GM12872 (cell line): ENCODE data around the gene PRTN3.

Source experiments
- TF ChIP-seq, protein P1 (sequence below): IDR thresholded peaks from 3 replicates; pipeline ENCODE4 v1.5.1; 2011; ENCODE audit warnings: low read depth, mild to moderate bottlenecking, low read length, moderate library complexity; ENCODE audit not compliant: insufficient read depth

Gene PRTN3

DNA sequence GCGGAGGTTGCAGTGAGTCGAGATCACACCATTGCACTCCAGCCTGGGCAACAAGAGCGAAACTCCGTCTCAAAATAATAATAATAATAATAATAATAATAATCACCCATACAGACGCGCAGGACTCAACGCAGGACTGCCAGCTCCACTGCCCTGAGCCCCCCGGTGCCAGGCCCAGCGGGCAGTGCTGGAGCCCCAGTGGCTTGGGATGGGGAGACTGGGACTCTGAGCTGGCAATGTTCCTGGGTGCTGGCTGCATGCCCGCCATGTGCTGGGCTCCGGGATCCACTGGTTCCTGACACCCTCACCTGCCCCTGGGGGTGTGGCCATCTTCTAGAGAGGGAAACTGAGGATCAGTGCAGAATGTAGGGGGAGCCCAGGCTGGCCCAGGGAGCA lies 13.5 kb upstream of the PRTN3 start:
- TF ChIP-seq, protein P1, sequence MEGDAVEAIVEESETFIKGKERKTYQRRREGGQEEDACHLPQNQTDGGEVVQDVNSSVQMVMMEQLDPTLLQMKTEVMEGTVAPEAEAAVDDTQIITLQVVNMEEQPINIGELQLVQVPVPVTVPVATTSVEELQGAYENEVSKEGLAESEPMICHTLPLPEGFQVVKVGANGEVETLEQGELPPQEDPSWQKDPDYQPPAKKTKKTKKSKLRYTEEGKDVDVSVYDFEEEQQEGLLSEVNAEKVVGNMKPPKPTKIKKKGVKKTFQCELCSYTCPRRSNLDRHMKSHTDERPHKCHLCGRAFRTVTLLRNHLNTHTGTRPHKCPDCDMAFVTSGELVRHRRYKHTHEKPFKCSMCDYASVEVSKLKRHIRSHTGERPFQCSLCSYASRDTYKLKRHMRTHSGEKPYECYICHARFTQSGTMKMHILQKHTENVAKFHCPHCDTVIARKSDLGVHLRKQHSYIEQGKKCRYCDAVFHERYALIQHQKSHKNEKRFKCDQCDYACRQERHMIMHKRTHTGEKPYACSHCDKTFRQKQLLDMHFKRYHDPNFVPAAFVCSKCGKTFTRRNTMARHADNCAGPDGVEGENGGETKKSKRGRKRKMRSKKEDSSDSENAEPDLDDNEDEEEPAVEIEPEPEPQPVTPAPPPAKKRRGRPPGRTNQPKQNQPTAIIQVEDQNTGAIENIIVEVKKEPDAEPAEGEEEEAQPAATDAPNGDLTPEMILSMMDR, result no peak

DNA sequence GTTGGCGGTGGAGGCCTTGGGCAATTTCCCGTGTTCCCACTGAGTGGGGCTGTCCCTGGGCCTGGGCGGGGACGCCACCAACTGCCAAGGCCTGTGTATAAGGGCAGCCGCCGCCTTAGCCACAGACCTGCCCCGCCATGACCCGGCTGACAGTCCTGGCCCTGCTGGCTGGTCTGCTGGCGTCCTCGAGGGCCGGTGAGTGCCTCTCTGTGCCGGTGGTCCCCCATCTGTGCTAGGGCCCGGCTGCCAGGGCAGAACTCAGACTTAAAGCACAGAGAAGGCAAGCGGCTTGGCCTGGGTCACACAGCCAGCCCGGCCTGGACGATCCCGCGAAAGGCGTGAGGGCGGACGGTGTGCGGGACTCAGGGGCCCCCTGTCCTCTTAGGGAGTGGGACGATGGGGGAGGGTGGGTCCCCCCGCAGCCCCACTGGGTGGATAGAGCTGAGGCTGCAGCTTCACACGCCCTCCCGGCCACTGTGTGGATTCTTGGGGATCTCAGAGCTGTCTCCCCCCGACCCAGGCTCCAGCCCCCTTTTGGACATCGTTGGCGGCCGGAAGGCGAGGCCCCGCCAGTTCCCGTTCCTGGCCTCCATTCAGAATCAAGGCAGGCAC lies 13.0 kb upstream of the PRTN3 start, which contains the start of gene AZU1:
Gene AZU1 (plus strand): TSS at position 128 of the 612 bp plus-strand sequence. CDS start 10 bp downstream, at position 138.
- TF ChIP-seq, protein P1, result no peak

DNA sequence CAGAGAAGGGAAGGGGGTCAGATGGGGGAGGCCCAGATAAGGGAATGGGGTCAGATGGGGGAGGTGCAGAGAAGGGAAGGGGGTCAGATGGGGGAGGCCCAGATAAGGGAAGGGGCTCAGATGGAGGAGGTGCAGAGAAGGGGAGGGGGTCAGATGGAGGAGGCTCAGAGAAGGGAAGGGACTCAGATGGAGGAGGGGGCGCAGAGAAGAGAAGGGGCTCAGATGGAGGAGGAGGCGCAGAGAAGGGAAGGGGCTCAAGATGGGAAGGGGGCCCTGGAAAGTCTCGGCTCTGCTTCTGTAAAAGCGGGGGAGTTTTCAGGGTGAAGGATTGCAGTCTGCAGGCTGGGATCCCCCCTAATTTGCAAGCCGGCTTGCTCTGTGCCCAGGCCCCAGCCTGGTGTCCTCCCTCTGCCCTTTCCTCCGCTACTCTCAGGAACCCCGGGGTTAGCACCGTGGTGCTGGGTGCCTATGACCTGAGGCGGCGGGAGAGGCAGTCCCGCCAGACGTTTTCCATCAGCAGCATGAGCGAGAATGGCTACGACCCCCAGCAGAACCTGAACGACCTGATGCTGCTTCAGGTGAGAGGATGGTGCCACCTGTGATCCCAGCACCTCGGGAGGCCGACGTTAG lies 11.6 kb upstream of the PRTN3 start:
- TF ChIP-seq, protein P1, result no peak

DNA sequence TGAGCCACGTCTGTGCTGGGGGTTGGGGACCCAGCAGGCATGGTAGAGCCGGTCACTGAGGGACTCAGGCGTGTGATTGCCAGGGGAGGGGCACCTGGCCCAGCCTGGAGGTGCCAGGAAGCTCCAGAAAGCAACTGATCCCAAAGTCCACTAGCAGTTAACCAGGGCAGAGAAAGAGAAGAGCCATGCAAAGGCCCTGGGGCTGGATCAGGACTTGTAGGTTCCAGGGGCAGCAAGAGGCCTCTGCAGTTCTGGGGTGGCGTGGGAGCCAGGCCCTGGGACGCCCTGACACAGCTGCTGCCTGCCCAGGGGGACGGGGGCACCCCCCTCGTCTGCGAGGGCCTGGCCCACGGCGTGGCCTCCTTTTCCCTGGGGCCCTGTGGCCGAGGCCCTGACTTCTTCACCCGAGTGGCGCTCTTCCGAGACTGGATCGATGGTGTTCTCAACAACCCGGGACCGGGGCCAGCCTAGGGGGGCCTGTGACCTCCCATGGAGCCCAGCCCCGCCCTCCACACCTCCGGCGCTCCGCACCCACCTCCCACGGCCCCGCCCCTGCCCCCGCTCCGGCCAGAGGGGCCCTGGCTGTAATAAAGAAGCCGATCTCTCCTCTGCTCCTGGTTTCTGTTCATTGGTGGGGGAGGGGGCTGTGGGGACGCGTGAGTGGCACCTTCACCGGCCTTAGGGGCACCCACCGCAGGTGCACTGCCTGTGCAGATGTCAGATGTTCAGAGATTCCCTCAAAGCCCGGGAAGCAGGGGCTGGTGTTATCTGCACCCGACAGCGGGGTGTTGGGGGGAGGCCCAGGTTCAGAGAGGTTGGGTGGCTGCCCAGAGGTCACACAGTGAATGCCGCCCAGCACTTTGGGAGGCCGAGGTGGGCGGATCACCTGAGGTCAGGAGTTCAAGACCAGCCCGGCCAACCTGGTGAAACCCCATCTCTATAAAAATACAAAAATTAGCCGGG lies 9.1 kb upstream of the PRTN3 start:
- TF ChIP-seq, protein P1, result no peak

DNA sequence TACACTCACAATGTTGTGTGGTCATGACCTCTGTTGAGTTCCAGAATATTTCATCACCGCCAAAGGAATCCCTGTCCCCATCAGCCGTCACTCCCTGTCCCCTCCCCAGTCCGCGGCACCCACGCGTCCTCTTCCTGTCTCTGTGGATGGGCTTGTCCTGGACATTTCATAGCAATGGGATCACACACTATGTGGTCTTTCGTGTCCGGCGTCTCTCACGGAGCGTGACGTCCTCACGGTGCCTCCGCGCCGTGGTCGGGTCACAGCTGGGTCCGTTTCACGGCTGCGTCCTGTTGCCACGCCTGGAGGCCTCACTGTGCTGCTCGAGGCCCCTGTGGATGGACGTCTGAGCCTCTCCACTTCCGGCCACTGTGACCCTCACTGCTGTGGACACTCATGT lies 6.6 kb upstream of the PRTN3 start:
- TF ChIP-seq, protein P1, result no peak

DNA sequence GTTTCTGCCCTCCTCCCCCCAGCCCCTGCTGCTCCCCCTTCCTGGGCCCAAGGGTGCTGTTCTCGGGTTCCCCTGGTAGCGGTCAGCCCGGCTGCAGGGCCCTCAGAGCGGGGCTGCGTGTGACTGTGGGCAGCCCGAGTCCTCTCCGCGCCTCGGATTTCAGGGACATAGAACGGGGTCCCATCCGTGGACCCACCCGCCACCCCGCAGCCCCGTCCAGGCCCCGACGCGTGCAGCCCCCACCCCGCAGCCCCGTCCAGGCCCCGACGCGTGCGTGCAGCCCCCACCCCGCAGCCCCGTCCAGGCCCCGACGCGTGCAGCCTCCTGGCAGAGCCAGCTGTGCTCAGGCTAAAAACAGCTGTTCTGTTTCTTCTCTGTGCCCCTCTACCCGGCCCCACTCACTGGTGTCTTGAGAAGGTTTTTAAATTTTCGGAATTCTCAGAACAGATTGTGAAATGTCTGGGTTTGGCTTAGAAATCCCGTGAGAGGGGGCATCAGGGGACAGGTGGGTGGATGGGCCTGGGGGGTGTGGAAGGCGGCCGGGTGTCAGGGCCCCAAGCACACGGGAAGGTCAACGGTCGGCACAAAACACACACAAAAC lies 5.5 kb upstream of the PRTN3 start:
- TF ChIP-seq, protein P1, result no peak

DNA sequence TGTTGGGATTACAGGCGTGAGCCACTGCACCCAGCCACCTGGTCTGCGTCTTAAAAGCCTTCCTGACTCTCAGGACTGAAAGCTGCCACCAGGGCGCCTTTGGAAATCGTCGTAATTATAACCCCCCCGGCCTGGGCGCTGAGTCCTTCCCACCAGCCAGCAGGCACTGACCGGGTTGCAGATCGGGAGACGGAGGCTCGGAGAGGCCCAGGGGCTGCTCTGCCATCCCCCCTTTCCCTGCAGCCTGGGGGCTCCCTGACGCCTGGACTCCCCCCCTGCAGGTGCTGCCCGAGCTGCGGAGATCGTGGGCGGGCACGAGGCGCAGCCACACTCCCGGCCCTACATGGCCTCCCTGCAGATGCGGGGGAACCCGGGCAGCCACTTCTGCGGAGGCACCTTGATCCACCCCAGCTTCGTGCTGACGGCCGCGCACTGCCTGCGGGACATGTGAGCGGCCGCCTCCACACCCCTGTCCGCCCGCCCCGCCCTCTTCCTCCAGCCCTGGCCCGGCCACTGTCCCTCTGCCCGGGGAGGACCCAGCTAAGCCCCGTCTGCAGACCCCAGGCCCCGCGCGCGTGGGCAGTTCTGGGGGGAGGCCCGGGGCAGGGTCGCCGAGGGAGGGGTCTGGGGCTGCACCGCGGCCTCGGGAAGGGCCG lies 2.5 kb downstream of the PRTN3 start:
- TF ChIP-seq, protein P1, result no peak
